GM19324 (cell line): ENCODE results near the gene PROM2.

Experiments used
- ATAC-seq: cut with Tn5 transposase; IDR thresholded peaks from one replicate; pipeline ENCODE4 v1.9.1; 2021; ENCODE audit warnings: mild to moderate bottlenecking, moderate library complexity; ENCODE audit not compliant: unreplicated experiment, low FRiP score

PROM2 gene

DNA sequence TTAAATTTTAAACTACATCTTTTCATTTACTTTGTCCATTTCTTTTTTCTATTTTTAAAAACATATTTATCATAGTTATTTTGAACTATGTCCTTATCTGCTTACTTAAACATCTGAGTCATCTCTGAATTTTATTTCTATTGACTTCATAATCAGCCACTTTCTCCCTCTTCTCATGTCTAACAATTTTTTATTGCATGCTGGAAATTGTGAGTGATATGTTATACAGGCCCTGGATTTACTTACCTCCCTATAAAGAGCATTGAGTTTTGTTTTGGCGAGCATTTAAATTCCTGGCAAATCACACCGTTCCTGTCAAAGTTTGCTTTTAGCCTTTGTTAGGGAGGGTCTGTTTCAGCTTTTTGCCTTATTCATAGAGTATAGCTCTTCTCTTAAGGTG, 62.2 kb downstream of the PROM2 start:
- no peak for ATAC-seq

DNA sequence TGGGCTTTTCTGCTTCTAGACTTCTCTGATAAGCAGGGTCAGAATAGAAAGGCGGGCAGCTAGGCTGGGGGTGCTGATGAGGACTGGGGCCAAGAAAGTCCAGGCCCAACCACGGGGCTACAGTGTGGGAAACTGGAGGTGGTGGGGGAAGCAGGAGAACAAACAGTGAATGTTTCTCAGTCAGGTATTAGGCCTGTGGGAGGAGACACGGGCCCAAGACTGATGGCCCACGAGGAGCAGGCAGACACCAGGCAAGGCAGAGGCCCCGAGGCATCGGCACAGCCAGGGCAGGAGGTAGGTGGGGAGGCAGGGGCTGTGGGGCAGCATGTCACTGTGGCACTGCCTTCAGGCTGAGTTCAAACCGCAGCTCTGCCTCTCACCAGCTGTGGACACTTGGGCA, 63.6 kb downstream of the PROM2 start:
- no peak for ATAC-seq
